Choroid plexus epithelial cell (primary cell): ENCODE data around the gene PNPLA6.

Experiments
- DNase-seq: peaks from one replicate; pipeline ENCODE4 v3.0.0-alpha.2; 2010; ENCODE audit warnings: low read depth
- H3K4me3 ChIP-seq: 2 replicates; pipeline ENCODE4 v1.5.1; 2011; ENCODE audit warnings: low read depth, mild to moderate bottlenecking, control low read depth, low read length, moderate library complexity
- TF ChIP-seq, protein P1 (sequence below): conservative IDR thresholded peaks from 2 replicates; pipeline ENCODE4 v1.5.1; 2011; ENCODE audit warnings: low read depth, mild to moderate bottlenecking, control low read depth, inconsistent platforms, low read length, moderate library complexity

PNPLA6 gene

DNA sequence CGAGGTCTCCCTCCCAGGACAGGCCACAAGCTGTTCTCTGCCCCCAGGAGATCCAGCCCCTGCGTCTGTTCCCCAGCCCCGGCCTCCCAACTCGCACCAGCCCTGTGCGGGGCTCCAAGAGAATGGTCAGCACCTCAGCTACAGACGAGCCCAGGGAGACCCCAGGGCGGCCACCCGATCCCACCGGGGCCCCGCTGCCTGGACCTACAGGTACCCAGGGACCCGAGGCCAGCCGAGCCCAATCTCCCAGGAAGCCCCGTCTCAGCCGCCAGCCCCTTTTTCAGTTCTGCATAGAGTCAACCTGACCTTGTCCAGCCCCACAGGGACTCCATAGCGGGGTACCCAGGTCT lies 5.9 kb downstream of the PNPLA6 start:
- H3K4me3 ChIP-seq, result no peak overlapping the region
- DNase-seq, result no peak
- TF ChIP-seq, protein P1, sequence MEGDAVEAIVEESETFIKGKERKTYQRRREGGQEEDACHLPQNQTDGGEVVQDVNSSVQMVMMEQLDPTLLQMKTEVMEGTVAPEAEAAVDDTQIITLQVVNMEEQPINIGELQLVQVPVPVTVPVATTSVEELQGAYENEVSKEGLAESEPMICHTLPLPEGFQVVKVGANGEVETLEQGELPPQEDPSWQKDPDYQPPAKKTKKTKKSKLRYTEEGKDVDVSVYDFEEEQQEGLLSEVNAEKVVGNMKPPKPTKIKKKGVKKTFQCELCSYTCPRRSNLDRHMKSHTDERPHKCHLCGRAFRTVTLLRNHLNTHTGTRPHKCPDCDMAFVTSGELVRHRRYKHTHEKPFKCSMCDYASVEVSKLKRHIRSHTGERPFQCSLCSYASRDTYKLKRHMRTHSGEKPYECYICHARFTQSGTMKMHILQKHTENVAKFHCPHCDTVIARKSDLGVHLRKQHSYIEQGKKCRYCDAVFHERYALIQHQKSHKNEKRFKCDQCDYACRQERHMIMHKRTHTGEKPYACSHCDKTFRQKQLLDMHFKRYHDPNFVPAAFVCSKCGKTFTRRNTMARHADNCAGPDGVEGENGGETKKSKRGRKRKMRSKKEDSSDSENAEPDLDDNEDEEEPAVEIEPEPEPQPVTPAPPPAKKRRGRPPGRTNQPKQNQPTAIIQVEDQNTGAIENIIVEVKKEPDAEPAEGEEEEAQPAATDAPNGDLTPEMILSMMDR, result no peak

GRCh38 chr19:7541828-7542443 lies 6.4 kb downstream of the PNPLA6 start:
- H3K4me3 ChIP-seq, result no peak overlapping the region
- DNase-seq, result no peak
- TF ChIP-seq, protein P1, result no peak

DNA sequence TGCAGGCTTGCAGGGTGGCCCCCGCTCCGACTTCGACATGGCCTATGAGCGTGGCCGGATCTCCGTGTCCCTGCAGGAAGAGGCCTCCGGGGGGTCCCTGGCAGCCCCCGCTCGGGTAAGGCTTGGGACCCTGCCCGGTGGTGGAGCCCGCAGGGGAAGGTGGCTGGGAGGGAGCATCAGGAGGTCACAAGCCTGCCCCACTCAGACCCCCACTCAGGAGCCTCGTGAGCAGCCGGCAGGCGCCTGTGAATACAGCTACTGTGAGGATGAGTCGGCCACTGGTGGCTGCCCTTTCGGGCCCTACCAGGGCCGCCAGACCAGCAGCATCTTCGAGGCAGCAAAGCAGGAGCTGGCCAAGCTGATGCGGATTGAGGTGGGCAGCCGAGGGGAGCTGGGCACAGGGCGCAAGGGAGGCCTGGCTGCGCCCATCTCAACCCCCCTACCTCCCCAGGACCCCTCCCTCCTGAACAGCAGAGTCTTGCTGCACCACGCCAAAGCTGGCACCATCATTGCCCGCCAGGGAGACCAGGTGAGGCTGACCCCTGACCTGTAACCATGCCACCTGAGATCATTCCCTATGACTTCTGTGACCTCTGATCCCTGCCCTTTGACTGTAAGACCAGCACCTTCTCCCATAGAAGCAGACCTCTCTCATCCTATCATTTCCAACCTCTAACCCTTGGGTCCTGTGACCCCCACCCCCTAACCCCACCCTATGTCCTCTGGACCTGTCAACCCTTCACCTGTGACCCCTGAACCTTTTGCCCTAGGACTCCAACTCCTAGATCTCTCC lies 7.2 kb downstream of the PNPLA6 start:
- no peak for DNase-seq
- TF ChIP-seq, protein P1, result no peak

DNA sequence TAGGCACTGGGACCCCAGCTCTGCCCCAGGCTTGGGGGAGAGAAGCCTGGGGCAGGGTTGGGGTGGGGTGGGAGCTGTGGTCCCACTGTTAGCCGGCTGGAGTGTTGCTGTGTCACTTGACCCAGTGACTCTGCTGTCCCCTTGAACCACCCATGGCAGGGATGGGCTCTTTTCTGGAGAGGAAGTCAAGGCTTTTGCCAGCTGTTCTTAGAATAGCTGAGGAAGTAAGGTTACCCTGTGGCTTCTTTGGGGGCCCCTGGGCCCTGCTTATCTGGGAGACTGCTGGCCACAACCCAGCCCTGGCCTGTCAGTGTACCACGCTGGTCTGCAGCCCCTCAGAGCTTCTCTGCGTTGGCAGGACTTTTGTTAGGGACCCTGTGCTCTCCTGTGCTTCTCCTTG lies 9.1 kb downstream of the PNPLA6 start:
- TF ChIP-seq, protein P1, result no peak
- no peak for DNase-seq
- H3K4me3 ChIP-seq, result no peak overlapping the region

More for the DNA sequence above, 7.2 kb downstream of the PNPLA6 start:
- no peak overlapping the region for H3K4me3 ChIP-seq

DNA sequence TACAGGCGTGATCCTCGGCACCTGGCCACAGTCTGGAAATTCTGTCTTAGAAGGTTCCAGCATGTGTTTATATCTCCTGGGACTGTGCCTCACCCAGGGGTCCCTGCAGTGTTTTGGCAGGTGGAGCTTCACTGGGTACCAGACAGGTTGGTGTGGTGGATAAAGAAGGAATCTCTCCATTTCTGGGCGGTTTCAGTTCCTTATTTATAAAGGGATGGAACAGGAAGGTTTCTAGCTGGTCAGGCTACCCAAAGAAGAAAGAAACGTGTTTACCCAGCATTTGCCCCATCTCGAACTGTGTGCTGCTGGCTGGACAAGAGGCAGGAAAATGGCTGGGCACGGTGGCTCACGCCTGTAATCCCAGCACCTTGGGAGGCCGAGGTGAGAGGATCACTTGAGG lies 9.8 kb downstream of the PNPLA6 start:
- TF ChIP-seq, protein P1, result no peak
- DNase-seq, result no peak
- no peak overlapping the region for H3K4me3 ChIP-seq

DNA sequence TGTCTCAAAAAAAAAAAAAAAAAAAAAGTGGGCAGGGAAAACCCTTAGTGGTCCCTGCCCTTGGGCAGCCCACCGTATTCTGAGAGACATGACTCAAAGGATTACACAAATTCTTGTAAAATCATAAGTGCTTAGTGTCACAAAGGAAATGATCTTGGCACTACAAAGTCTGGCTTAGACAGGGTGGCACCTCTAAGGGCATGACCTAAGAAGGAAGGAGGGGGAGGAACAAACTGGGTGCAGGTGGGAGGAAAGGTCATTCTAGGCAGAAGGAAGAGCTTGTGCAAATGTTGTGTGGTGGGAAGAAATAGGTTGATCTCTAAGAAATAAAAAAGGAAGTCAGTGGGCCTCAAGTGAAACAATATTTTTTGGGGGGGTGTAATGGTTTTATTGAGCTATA lies 10.4 kb downstream of the PNPLA6 start:
- TF ChIP-seq, protein P1, result no peak
- no peak overlapping the region for H3K4me3 ChIP-seq
- no peak for DNase-seq

DNA sequence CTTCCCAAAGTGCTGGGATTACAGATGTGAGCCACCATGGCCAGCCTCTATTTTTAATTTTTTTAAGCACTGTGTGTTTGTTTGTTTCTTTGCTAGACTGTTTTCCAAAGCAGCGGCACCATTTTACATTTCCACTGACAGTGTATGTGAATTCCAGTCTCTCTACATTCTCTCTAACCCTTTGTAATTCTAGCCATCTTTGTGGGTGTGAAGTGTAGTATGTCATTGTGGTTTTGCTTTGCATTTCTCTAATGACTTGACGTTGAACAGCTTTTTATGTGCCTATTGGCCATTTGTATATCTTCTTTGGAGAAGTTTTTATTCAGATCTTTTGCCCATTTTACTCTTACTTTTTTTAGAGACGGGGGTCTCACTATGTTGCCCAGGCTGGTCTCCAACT lies 11.6 kb downstream of the PNPLA6 start:
- DNase-seq, result no peak
- TF ChIP-seq, protein P1, result no peak
- H3K4me3 ChIP-seq, result no peak overlapping the region
